NCI-H345 treated with DMSO at 0.1 percent for 48 hours (cell line): ENCODE data around the gene SSTR1.
"Not testable (repeated sequence)": the region's sequence is repeated elsewhere in the genome, so short reads cannot be mapped to it uniquely, and the experiment has no call there.

Experiments
- DNase-seq: peaks from one replicate; lab custom pipeline; 2025; ENCODE audit not compliant: unreplicated experiment; lab: John Stamatoyannopoulos, UW

The SSTR1 gene

GRCh38 chr14:38207736-38208617 is at the start of gene SSTR1:
SSTR1 (plus strand) TSS chr14:38207904; CDS start chr14:38209390, 1,486 bp downstream.
- no peak for DNase-seq

- DNase-seq = no peak
These were observed 49.2 kb upstream of the SSTR1 start for GRCh38 chr14:38158468-38158867.

- DNase-seq = no peak
These were observed 39.3 kb upstream of the SSTR1 start for GRCh38 chr14:38168416-38168815.

- no peak for DNase-seq
These were observed 36.5 kb upstream of the SSTR1 start for GRCh38 chr14:38171197-38171596.

- no peak for DNase-seq
These were observed 33.0 kb upstream of the SSTR1 start for GRCh38 chr14:38174711-38175110.

- no peak for DNase-seq
These were observed 32.0 kb upstream of the SSTR1 start for GRCh38 chr14:38175658-38176057.

- DNase-seq = no peak
These were observed 31.3 kb upstream of the SSTR1 start for GRCh38 chr14:38176379-38176778.

GRCh38 chr14:38184132-38184531 is 23.6 kb upstream of the SSTR1 start:
- DNase-seq = no peak

GRCh38 chr14:38185671-38186070 is 22.0 kb upstream of the SSTR1 start:
- DNase-seq = no peak

- DNase-seq = no peak
These were observed 21.5 kb upstream of the SSTR1 start for GRCh38 chr14:38186216-38186615.

GRCh38 chr14:38187528-38187927 is 20.2 kb upstream of the SSTR1 start:
- no peak for DNase-seq

GRCh38 chr14:38189930-38190726 is 17.6 kb upstream of the SSTR1 start:
- no peak for DNase-seq

GRCh38 chr14:38190846-38191245 is 16.9 kb upstream of the SSTR1 start:
- not testable (repeated sequence) for DNase-seq

- DNase-seq = not testable (repeated sequence)
These were observed 16.2 kb upstream of the SSTR1 start for GRCh38 chr14:38191491-38191890.

GRCh38 chr14:38197001-38197783 is 10.5 kb upstream of the SSTR1 start:
- peak; percentile 26 for DNase-seq

GRCh38 chr14:38197784-38198335 is 9.8 kb upstream of the SSTR1 start:
- no peak for DNase-seq

- no peak for DNase-seq
These were observed 9.3 kb upstream of the SSTR1 start for GRCh38 chr14:38198425-38198824.

GRCh38 chr14:38199076-38199475 is 8.6 kb upstream of the SSTR1 start:
- no peak for DNase-seq

- no peak for DNase-seq
These were observed 8.0 kb upstream of the SSTR1 start for GRCh38 chr14:38199739-38200138.

- no peak for DNase-seq
These were observed 6.4 kb upstream of the SSTR1 start for GRCh38 chr14:38201137-38201828.
